ENCODE measurements around the gene BTBD1. TPM values are rescaled to one million over a fixed set of nuclear protein-coding genes. Genes with fewer than 3 reads are reported as not detected.

BTBD1 gene
- total RNA-seq, 1 experiment from 2014 or later = 36.1 TPM

DNA sequence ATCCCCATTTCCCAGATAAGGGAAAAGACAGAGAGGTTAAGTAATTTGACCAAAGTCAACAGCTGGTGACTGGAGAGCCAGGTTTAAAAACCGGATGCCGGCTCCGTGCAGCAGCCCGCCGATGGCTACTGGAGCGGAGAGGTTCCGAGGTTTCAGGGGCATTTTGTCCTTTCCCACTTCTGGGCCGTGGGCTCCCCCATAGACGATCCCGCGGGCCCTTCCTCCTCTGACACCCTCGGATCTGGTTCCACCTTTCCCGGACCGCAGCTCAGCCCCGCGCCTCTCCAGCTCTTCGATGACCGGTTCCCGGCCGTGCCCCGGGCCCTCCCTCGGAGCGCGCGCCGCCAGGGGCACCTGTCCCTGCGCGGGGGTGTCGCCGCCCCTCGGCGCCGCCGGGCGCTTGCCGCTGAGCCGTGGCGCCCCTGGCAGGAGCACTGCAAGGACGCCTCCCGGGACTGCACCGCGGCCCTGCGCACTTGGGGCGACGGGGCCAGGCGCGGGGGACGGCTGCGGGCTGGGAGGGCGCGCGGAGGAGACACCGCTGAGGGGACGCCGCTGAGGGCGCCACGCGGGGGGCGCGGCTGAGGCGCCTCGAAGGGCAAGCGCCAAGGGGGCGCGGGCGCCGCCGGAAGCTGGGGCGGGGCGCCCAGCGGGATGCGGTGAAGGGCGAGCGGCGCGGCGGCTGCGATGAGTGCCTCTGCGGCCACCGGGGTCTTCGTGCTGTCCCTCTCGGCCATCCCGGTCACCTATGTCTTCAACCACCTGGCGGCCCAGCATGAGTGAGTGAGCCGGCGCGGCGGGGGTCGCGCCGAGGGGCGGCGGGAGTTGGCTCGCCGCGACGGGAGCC is 40.2 kb upstream of the BTBD1 start, which contains the start of gene TM6SF1:
TM6SF1 (plus strand) TSS at position 652 of the 847 bp plus-strand sequence; CDS start at position 688, 36 bp downstream.
- peaks cover 6% of the 10 kb centered on the region for H3K27me3 Mint-ChIP-seq (ENCODE audit: insufficient read depth, unreplicated experiment)
- CTCF ChIA-PET = no interaction called here
- no peaks in the 10 kb centered on the region for H3K4me1 ChIP-seq
- no peaks in the 10 kb centered on the region; the same call in 1 of the 2 replicates for H3K27me3 ChIP-seq (replicated peaks; ENCODE audit: control insufficient read depth, insufficient read depth, low read length)
- BruUV-seq (replicated peaks) = no TSS peak
- no peaks in the 10 kb centered on the region for H3K36me3 ChIP-seq (ENCODE audit: control insufficient read depth, insufficient read depth, low read length)
- no peaks in the 10 kb centered on the region for H3K36me3 Mint-ChIP-seq (ENCODE audit: insufficient read depth, unreplicated experiment)
- intact Hi-C loops (cut with micrococcal nuclease; ENCODE audit: unreplicated experiment) = no loop called here
- H3K9me3 Mint-ChIP-seq (ENCODE audit: unreplicated experiment) = peaks cover 10% of the 10 kb centered on the region
- H3K27ac Mint-ChIP-seq (ENCODE audit: unreplicated experiment) = no peak within 1 kb of the TSS
- DNase-seq = no peak
- no peaks in the 10 kb centered on the region for H3K9me3 ChIP-seq
- H3K4me1 Mint-ChIP-seq (ENCODE audit: low read depth, unreplicated experiment) = no peaks in the 10 kb centered on the region
- POLR2A ChIA-PET = no interaction called here
- TF ChIP-seq, protein P1, sequence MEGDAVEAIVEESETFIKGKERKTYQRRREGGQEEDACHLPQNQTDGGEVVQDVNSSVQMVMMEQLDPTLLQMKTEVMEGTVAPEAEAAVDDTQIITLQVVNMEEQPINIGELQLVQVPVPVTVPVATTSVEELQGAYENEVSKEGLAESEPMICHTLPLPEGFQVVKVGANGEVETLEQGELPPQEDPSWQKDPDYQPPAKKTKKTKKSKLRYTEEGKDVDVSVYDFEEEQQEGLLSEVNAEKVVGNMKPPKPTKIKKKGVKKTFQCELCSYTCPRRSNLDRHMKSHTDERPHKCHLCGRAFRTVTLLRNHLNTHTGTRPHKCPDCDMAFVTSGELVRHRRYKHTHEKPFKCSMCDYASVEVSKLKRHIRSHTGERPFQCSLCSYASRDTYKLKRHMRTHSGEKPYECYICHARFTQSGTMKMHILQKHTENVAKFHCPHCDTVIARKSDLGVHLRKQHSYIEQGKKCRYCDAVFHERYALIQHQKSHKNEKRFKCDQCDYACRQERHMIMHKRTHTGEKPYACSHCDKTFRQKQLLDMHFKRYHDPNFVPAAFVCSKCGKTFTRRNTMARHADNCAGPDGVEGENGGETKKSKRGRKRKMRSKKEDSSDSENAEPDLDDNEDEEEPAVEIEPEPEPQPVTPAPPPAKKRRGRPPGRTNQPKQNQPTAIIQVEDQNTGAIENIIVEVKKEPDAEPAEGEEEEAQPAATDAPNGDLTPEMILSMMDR (IDR thresholded peaks at IDR 0.05; ENCODE audit: insufficient read depth in 1 of 2, low read depth in 1 of 2, low read length in 1 of 2, severe bottlenecking in 1 of 2, unreplicated experiment in 1 of 2) = no peak
- no peak within 1 kb of the TSS for H3K4me3 ChIP-seq (ENCODE audit: low read depth, low read length)
- no peak within 1 kb of the TSS for H3K4me3 Mint-ChIP-seq (ENCODE audit: unreplicated experiment)

DNA sequence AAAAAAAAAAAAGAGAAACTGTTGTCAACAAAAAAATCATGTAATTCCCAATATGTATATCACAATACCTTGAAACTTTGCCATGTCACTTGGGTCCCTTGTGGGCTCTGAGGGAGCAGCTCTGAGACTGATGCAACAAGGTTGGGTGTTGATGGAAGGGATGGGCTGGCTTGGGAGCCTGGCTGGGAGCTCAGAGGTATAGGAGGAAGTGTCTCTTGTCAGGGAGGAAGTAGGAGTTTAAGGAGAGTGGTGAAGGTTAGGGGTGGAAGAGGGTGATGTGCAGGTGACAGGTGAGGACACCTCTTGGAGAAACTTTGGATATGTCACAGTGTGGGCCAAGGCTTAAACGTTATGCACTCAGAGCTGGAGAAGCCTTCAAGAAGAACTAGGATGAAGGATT is 38.4 kb upstream of the BTBD1 start:
- intact Hi-C loops (cut with micrococcal nuclease; ENCODE audit: unreplicated experiment) = no loop called here
- Histone ChIP-seq H3K4me3 (ENCODE audit: low read depth, low read length) (no peak overlapping the region), H3K36me3 (ENCODE audit: control insufficient read depth, insufficient read depth, low read length) (no peaks in the 10 kb centered on the region), H3K4me1 (no peaks in the 10 kb centered on the region), H3K27me3 (replicated peaks; ENCODE audit: control insufficient read depth, insufficient read depth, low read length) (no peaks in the 10 kb centered on the region; the same call in 1 of the 2 replicates), H3K9me3 (no peaks in the 10 kb centered on the region)
- ChIA-PET POLR2A (no interaction called here), CTCF (no interaction called here)
- no TSS peak for BruUV-seq (replicated peaks)
- H3K36me3 Mint-ChIP-seq (ENCODE audit: insufficient read depth, unreplicated experiment) = no peaks in the 10 kb centered on the region
- H3K27me3 Mint-ChIP-seq (ENCODE audit: insufficient read depth, unreplicated experiment) = peaks cover 12% of the 10 kb centered on the region
- no peak for DNase-seq
- no peak overlapping the region for H3K4me3 Mint-ChIP-seq (ENCODE audit: unreplicated experiment)
- TF ChIP-seq, protein P1 (IDR thresholded peaks at IDR 0.05; ENCODE audit: insufficient read depth in 1 of 2, low read depth in 1 of 2, low read length in 1 of 2, severe bottlenecking in 1 of 2, unreplicated experiment in 1 of 2) = no peak
- no peak overlapping the region for H3K27ac Mint-ChIP-seq (ENCODE audit: unreplicated experiment)
- no peaks in the 10 kb centered on the region for H3K4me1 Mint-ChIP-seq (ENCODE audit: low read depth, unreplicated experiment)
- no peaks in the 10 kb centered on the region for H3K9me3 Mint-ChIP-seq (ENCODE audit: unreplicated experiment)

DNA sequence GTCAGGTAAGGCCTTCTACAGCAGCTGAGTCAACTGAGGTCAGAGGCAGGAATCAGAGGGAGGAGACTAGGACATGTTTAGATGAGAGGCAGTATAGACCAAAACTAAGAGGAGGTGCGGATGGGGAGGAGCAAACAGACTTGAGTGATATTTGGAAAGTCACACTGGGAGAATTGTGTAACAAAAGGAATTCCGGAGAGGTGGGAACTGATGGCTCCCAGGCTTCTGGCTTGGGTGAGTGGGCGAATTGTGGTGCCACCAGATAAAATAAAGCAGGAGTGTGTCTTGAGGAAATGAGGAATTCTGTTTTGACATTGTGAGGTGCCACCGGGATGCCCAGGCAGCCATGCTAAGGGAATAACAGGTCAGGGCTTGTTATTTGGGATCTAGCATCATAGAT is 37.1 kb upstream of the BTBD1 start:
- Histone ChIP-seq H3K9me3 (no peaks in the 10 kb centered on the region), H3K27me3 (replicated peaks; ENCODE audit: control insufficient read depth, insufficient read depth, low read length) (no peaks in the 10 kb centered on the region; the same call in 1 of the 2 replicates), H3K4me3 (ENCODE audit: low read depth, low read length) (no peak overlapping the region), H3K36me3 (ENCODE audit: control insufficient read depth, insufficient read depth, low read length) (no peaks in the 10 kb centered on the region), H3K4me1 (no peaks in the 10 kb centered on the region)
- Mint-ChIP-seq H3K27me3 (ENCODE audit: insufficient read depth, unreplicated experiment) (peaks cover 18% of the 10 kb centered on the region), H3K4me3 (ENCODE audit: unreplicated experiment) (no peak overlapping the region), H3K4me1 (ENCODE audit: low read depth, unreplicated experiment) (no peaks in the 10 kb centered on the region), H3K27ac (ENCODE audit: unreplicated experiment) (no peak overlapping the region), H3K9me3 (ENCODE audit: unreplicated experiment) (no peaks in the 10 kb centered on the region), H3K36me3 (ENCODE audit: insufficient read depth, unreplicated experiment) (no peaks in the 10 kb centered on the region)
- DNase-seq = no peak
- intact Hi-C loops (cut with micrococcal nuclease; ENCODE audit: unreplicated experiment) = no loop called here
- CTCF ChIA-PET = no interaction called here
- TF ChIP-seq, protein P1 (IDR thresholded peaks at IDR 0.05; ENCODE audit: insufficient read depth in 1 of 2, low read depth in 1 of 2, low read length in 1 of 2, severe bottlenecking in 1 of 2, unreplicated experiment in 1 of 2) = no peak
- POLR2A ChIA-PET = no interaction called here
- BruUV-seq (replicated peaks) = no TSS peak

Data from Caco-2 (cell line).